ENCODE results near the gene SNCG.

- no peak for TF ChIP-seq CTCF (conservative IDR thresholded peaks at IDR 0.05)
- no peak for TF ChIP-seq ZFX (IDR thresholded peaks at IDR 0.05)
Measured at GRCh38 chr10:86968271-86968993, 10.0 kb downstream of the SNCG start, which contains the start of gene ADIRF.

All from C4-2B (cell line).